ENCODE results near the gene GRAMD2A. TPM values are rescaled to one million over a fixed set of nuclear protein-coding genes. Genes with fewer than 3 reads are reported as not detected.

The GRAMD2A gene
- total RNA-seq, 4 donors from 2014 or later = 0.65 TPM; not detected in 3

- no peak for TF ChIP-seq CTCF (IDR thresholded peaks at IDR 0.05; ENCODE audit: low read depth)
These were observed 30.7 kb downstream of the GRAMD2A start for GRCh38 chr15:72166716-72167417.

- no peak for TF ChIP-seq CTCF (IDR thresholded peaks at IDR 0.05; ENCODE audit: low read depth)
These were observed 33.9 kb downstream of the GRAMD2A start for GRCh38 chr15:72163719-72164118.

- TF ChIP-seq CTCF (IDR thresholded peaks at IDR 0.05; ENCODE audit: low read depth) = no peak
These were observed 35.0 kb downstream of the GRAMD2A start for GRCh38 chr15:72162569-72162968.

- no peak for TF ChIP-seq CTCF (IDR thresholded peaks at IDR 0.05; ENCODE audit: low read depth)
These were observed 36.0 kb downstream of the GRAMD2A start for GRCh38 chr15:72161361-72162132.

GRCh38 chr15:72160696-72161245 lies 36.8 kb downstream of the GRAMD2A start:
- TF ChIP-seq CTCF (IDR thresholded peaks at IDR 0.05; ENCODE audit: low read depth) = no peak

GRCh38 chr15:72156928-72157327 lies 40.7 kb downstream of the GRAMD2A start:
- TF ChIP-seq CTCF (IDR thresholded peaks at IDR 0.05; ENCODE audit: low read depth) = no peak
